Lung (tissue), 12 donors: ENCODE results near the gene RACGAP1. TPM values are rescaled to one million over a fixed set of nuclear protein-coding genes. Genes with fewer than 3 reads are reported as not detected.

Experiments used
- ATAC-seq: fragments of 200-7000 bp; cut with Tn5 transposase; one replicate; pipeline ENCODE4 v1.9.1; 2020; ENCODE audit warnings: moderate number of reproducible peaks; ENCODE audit not compliant: insufficient read depth, low FRiP score
- DNase-seq, 3 donors: peaks; one replicate each; pipeline ENCODE4 v3.0.0-alpha.2; 2013 to 2017
- H3K27ac ChIP-seq, 2 donors: one replicate each; pipeline ENCODE4 v1.5.1; 2013; ENCODE audit warnings: mild to moderate bottlenecking in 2 of 2, moderate library complexity in 2 of 2, control low read depth in 1 of 2, inconsistent platforms in 1 of 2, low read depth in 1 of 2, low read length in 1 of 2
- H3K27me3 ChIP-seq, 3 donors: one replicate each; pipeline ENCODE4 v1.5.1; 2013; ENCODE audit warnings: low read length in 2 of 3; ENCODE audit not compliant: control insufficient read depth in 3 of 3, insufficient read depth in 3 of 3
- H3K36me3 ChIP-seq, 4 donors: one replicate each; pipeline ENCODE4 v1.5.1; 2013; ENCODE audit warnings: low read length in 4 of 4, mild to moderate bottlenecking in 1 of 4, moderate library complexity in 1 of 4; ENCODE audit not compliant: control insufficient read depth in 4 of 4, insufficient read depth in 4 of 4
- H3K4me1 ChIP-seq, 5 donors: one replicate each; pipeline ENCODE4 v1.5.1; 2013; ENCODE audit warnings: low read length in 5 of 5, mild to moderate bottlenecking in 2 of 5, moderate library complexity in 1 of 5; ENCODE audit not compliant: control insufficient read depth in 5 of 5, insufficient read depth in 5 of 5
- H3K4me3 ChIP-seq: one replicate; pipeline ENCODE4 v1.5.1; 2013; ENCODE audit warnings: mild to moderate bottlenecking, control low read depth, moderate library complexity
- H3K9ac ChIP-seq, 2 donors: one replicate each; pipeline ENCODE4 v1.5.1; 2013; ENCODE audit warnings: low read length in 2 of 2, control low read depth in 1 of 2; ENCODE audit not compliant: insufficient read depth in 1 of 2
- H3K9me3 ChIP-seq, 4 donors: one replicate each; pipeline ENCODE4 v1.5.1; 2013; ENCODE audit warnings: low read length in 3 of 4, mild to moderate bottlenecking in 1 of 4, moderate library complexity in 1 of 4; ENCODE audit not compliant: control insufficient read depth in 4 of 4, insufficient read depth in 3 of 4
- WGBS, 2 donors: extraction: QIAGEN DNeasy Blood & Tissue Kit; methylation state at CpG; one replicate each; pipeline ENCODE4 v1.1.7; 2013; 5-methylcytosine and 5-hydroxymethylcytosine counted together
- polyA plus RNA-seq, 2 donors: library from polyadenylated mRNA; stranded (reverse); fragments of 200-250 nt; gene quantifications; one replicate each; pipeline ENCODE4 v1.2.1, GENCODE V29; 2013
- total RNA-seq, 2 donors: library from RNA; depleted of rRNA in 1 of 2; stranded (reverse); fragments of >200 nt in 1 of 2; gene quantifications; one replicate each; pipeline ENCODE4 v1.2.1, GENCODE V29; 2014 to 2021
- TF ChIP-seq, protein P1 (sequence below): IDR thresholded peaks from 2 replicates; pipeline ENCODE4 v1.5.1; 2012; ENCODE audit warnings: mild to moderate bottlenecking; ENCODE audit errors: control extremely low read depth, extremely low read depth
- donor health status: control.
- donor health status: control.
- donor health status: Bipolar disorder and iron deficiency.
- donor health status: healthy.
- donor health status: DM: yes; HTN: yes; CAD: no.

The RACGAP1 gene
- total and polyA plus RNA-seq, 4 donors = 3.8 to 26.8 (median 10.2) TPM

DNA sequence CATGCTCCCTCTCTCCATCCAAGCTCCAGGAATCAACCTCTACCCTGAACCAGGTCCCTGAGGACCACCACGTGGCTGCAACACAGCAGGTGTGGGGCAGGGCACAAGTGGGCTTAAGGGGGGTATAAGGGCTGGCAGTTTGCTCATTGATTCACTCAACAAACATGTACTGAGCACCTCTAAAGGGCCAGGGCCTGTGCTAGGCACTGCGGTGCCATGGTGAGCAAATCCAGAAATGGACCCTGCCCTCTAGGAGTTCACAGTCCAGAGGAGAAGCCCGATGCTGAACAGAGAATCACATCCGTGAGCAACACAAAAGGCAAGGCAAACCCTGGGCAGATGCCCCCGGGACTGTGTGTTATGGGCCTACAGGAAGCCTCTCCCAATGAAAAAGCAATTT lies 81.2 kb downstream of the RACGAP1 start:
- H3K36me3 ChIP-seq = no peaks in the 10 kb centered on the region
- H3K4me3 ChIP-seq = no peak overlapping the region
- H3K4me1 ChIP-seq = peaks cover 0 to 17% (median 0%) of the 10 kb centered on the region in 5 donors
- no peak for ATAC-seq
- no peak overlapping the region for H3K27ac ChIP-seq
- TF ChIP-seq, protein P1, sequence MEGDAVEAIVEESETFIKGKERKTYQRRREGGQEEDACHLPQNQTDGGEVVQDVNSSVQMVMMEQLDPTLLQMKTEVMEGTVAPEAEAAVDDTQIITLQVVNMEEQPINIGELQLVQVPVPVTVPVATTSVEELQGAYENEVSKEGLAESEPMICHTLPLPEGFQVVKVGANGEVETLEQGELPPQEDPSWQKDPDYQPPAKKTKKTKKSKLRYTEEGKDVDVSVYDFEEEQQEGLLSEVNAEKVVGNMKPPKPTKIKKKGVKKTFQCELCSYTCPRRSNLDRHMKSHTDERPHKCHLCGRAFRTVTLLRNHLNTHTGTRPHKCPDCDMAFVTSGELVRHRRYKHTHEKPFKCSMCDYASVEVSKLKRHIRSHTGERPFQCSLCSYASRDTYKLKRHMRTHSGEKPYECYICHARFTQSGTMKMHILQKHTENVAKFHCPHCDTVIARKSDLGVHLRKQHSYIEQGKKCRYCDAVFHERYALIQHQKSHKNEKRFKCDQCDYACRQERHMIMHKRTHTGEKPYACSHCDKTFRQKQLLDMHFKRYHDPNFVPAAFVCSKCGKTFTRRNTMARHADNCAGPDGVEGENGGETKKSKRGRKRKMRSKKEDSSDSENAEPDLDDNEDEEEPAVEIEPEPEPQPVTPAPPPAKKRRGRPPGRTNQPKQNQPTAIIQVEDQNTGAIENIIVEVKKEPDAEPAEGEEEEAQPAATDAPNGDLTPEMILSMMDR = no peak
- H3K27me3 ChIP-seq = peaks cover 0 to 6% (median 0%) of the 10 kb centered on the region in 3 donors
- no peak overlapping the region for H3K9ac ChIP-seq
- H3K9me3 ChIP-seq = no peaks in the 10 kb centered on the region
- 81 to 92% methylated on average over 5 of the region's 5 CpGs for WGBS, 2 donors
- peak in 1 of 3 donors; percentile 6 for DNase-seq

DNA sequence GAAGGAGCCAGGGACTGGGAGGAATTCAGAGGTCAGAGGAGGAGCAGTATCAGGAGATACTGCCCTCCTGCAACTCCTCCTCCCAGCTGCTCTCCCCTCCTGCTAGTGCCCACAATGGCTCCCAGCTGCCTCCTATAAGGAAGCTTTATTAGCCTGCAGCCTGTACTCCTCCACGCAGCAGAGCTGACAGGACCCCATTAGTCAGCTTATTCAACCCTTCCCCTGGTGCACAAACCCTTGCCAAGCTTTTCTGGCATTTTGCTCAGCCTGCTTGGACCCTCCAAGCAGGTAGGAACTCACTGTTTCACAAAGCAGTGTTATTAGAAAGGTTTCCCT lies 81.7 kb downstream of the RACGAP1 start:
- no peak overlapping the region for H3K4me3 ChIP-seq
- H3K36me3 ChIP-seq = no peaks in the 10 kb centered on the region
- H3K27ac ChIP-seq = no peak overlapping the region
- H3K9ac ChIP-seq = no peak overlapping the region
- peaks cover 0 to 17% (median 0%) of the 10 kb centered on the region in 5 donors for H3K4me1 ChIP-seq
- H3K27me3 ChIP-seq = peaks cover 0 to 6% (median 0%) of the 10 kb centered on the region in 3 donors
- TF ChIP-seq, protein P1 = no peak
- DNase-seq = no peak
- ATAC-seq = no peak
- H3K9me3 ChIP-seq = no peaks in the 10 kb centered on the region
- 98 to 100% methylated on average over 1 of the region's 1 CpG for WGBS, 2 donors

DNA sequence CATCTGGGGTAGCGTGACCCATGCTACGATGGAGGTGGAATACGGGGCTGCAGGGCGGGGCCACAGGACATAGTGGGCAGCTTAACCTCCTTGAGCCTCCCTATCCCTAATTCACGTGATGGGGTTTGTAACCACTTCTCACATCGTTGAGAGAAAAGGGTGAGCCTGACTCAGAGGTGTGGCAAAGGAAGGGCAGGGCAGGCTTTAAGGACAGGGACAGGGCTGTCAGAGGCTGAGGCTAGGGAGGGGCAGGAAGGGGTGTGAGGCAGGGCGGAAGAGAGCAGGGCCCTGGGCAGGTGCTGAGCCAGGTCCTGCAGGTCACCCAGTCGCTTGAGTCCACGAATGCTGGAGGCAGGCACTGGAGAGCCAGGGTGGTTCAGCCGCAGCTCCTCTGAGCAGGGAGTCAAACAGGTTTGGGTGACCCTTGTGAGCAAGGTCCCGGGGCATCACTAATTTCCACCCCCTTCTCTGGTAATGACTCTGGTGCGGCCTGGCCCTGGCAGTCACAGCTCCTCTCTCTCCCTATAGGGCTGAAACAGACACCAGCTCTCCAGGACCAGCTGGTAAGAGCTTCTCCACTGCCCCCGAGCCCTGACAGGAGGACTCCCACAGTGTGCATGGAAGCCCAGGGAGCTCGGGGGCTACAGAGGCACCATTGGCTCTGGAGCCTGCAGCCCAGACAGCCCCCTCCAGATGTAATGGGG lies 82.2 kb downstream of the RACGAP1 start:
- no peaks in the 10 kb centered on the region for H3K36me3 ChIP-seq
- 67 to 79% methylated on average over 14 of the region's 14 CpGs for WGBS, 2 donors
- H3K4me3 ChIP-seq = no peak overlapping the region
- no peak overlapping the region for H3K9ac ChIP-seq
- H3K9me3 ChIP-seq = no peaks in the 10 kb centered on the region
- H3K27me3 ChIP-seq = peaks cover 0 to 6% (median 0%) of the 10 kb centered on the region in 3 donors
- H3K4me1 ChIP-seq = peaks cover 0 to 17% (median 0%) of the 10 kb centered on the region in 5 donors
- ATAC-seq = no peak
- no peak for DNase-seq
- H3K27ac ChIP-seq = no peak overlapping the region
- TF ChIP-seq, protein P1 = no peak

GRCh38 chr12:49942512-49942893 lies 82.8 kb downstream of the RACGAP1 start:
- TF ChIP-seq, protein P1 = no peak
- Histone ChIP-seq H3K9ac (no peak overlapping the region), H3K27me3 (peaks cover 0 to 6% (median 0%) of the 10 kb centered on the region in 3 donors), H3K4me3 (no peak overlapping the region), H3K9me3 (no peaks in the 10 kb centered on the region), H3K27ac (no peak overlapping the region), H3K4me1 (peaks cover 0 to 17% (median 0%) of the 10 kb centered on the region in 5 donors), H3K36me3 (no peaks in the 10 kb centered on the region)
- 92 to 97% methylated on average over 3 of the region's 3 CpGs for WGBS, 2 donors
- ATAC-seq (no peak), DNase-seq (no peak)
